ENCODE results near the gene SPDYE5. TPM values are rescaled to one million over a fixed set of nuclear protein-coding genes. Genes with fewer than 3 reads are reported as not detected.
"Not testable (repeated sequence)": the region's sequence is repeated elsewhere in the genome, so short reads cannot be mapped to it uniquely, and the experiment has no call there.

The SPDYE5 gene
- total RNA-seq (2021; ENCODE audit: unreplicated experiment) = not detected
- 0.17 and 0.38 TPM in 2 replicates for polyA plus RNA-seq (2012)
- Bru-seq, nascent RNA = not detected
- BruChase-seq, experiment 1, labeled RNA remaining after a 6-hour chase = percentile 7 among the genes with signal in this experiment
- BruChase-seq, experiment 2, labeled RNA remaining after a 2-hour chase = percentile 7 among the genes with signal in this experiment
- long read RNA-seq, partial matches to known transcripts = 0 of 2 reads
- long read RNA-seq, other reads (novel, unspliced or antisense) = 2 of 2 reads

GRCh38 chr7:75492020-75492419, at the start of gene SPDYE5:
Gene SPDYE5 (plus strand): TSS chr7:75492320. CDS start chr7:75494048, 1,728 bp downstream.
- H3K9me2 ChIP-seq (ENCODE audit: insufficient read depth); H3K79me2 ChIP-seq (ENCODE audit: insufficient read depth, low read length); intact Hi-C loops (cut with micrococcal nuclease); H3K27ac ChIP-seq (ENCODE audit: low read depth, low read length); H3K4me3 ChIP-seq (replicated peaks in 1 of 2; ENCODE audit: low read depth in 1 of 2, low read length in 2 of 2); RAD21 ChIA-PET (ENCODE audit: low non-redundant PET in 1 of 2, low total read pairs in 2 of 2, uncharacterized antibody in 2 of 2, unreplicated experiment in 2 of 2); CTCF ChIA-PET; DNase-seq (ENCODE audit: low read depth, low spot score); BruUV-seq (replicated peaks); H3K9me3 ChIP-seq (ENCODE audit: control insufficient read depth in 1 of 2, insufficient read depth in 1 of 2, low read depth in 1 of 2, low read length in 2 of 2); H3K27me3 ChIP-seq (ENCODE audit: insufficient read depth, low read length); H2AFZ ChIP-seq (ENCODE audit: low read depth, low read length, poor library complexity, severe bottlenecking); POLR2A ChIA-PET; H3K36me3 ChIP-seq (ENCODE audit: control insufficient read depth in 1 of 2, insufficient read depth in 2 of 2, low read length in 2 of 2); H3K4me2 ChIP-seq (ENCODE audit: low read length); H3K4me1 ChIP-seq (ENCODE audit: control insufficient read depth in 1 of 2, insufficient read depth in 2 of 2, low read length in 2 of 2); ATAC-seq; H3K9ac ChIP-seq (ENCODE audit: low read length); H4K20me1 ChIP-seq (ENCODE audit: insufficient read depth): not testable (repeated sequence)

GRCh38 chr7:75442465-75443111, 49.5 kb upstream of the SPDYE5 start:
- peak; percentile 2 for DNase-seq (ENCODE audit: low read depth, low spot score)

GRCh38 chr7:75449946-75450345, 42.2 kb upstream of the SPDYE5 start:
- ATAC-seq; RAD21 ChIA-PET (ENCODE audit: low non-redundant PET in 1 of 2, low total read pairs in 2 of 2, uncharacterized antibody in 2 of 2, unreplicated experiment in 2 of 2); H3K4me2 ChIP-seq (ENCODE audit: low read length); BruUV-seq (replicated peaks); H3K79me2 ChIP-seq (ENCODE audit: insufficient read depth, low read length); H2AFZ ChIP-seq (ENCODE audit: low read depth, low read length, poor library complexity, severe bottlenecking); H3K9me2 ChIP-seq (ENCODE audit: insufficient read depth); POLR2A ChIA-PET; H4K20me1 ChIP-seq (ENCODE audit: insufficient read depth); intact Hi-C loops (cut with micrococcal nuclease); H3K4me1 ChIP-seq (ENCODE audit: control insufficient read depth in 1 of 2, insufficient read depth in 2 of 2, low read length in 2 of 2); H3K27ac ChIP-seq (ENCODE audit: low read depth, low read length); H3K9ac ChIP-seq (ENCODE audit: low read length); H3K36me3 ChIP-seq (ENCODE audit: control insufficient read depth in 1 of 2, insufficient read depth in 2 of 2, low read length in 2 of 2); DNase-seq (ENCODE audit: low read depth, low spot score); H3K9me3 ChIP-seq (ENCODE audit: control insufficient read depth in 1 of 2, insufficient read depth in 1 of 2, low read depth in 1 of 2, low read length in 2 of 2); H3K27me3 ChIP-seq (ENCODE audit: insufficient read depth, low read length); CTCF ChIA-PET; H3K4me3 ChIP-seq (replicated peaks in 1 of 2; ENCODE audit: low read depth in 1 of 2, low read length in 2 of 2): not testable (repeated sequence)

More at GRCh38 chr7:75442465-75443111, 49.5 kb upstream of the SPDYE5 start:
- BruUV-seq (replicated peaks); H2AFZ ChIP-seq (ENCODE audit: low read depth, low read length, poor library complexity, severe bottlenecking); CTCF ChIA-PET; H3K9me2 ChIP-seq (ENCODE audit: insufficient read depth); H4K20me1 ChIP-seq (ENCODE audit: insufficient read depth); H3K4me1 ChIP-seq (ENCODE audit: control insufficient read depth in 1 of 2, insufficient read depth in 2 of 2, low read length in 2 of 2); H3K9me3 ChIP-seq (ENCODE audit: control insufficient read depth in 1 of 2, insufficient read depth in 1 of 2, low read depth in 1 of 2, low read length in 2 of 2); POLR2A ChIA-PET; H3K27me3 ChIP-seq (ENCODE audit: insufficient read depth, low read length); RAD21 ChIA-PET (ENCODE audit: low non-redundant PET in 1 of 2, low total read pairs in 2 of 2, uncharacterized antibody in 2 of 2, unreplicated experiment in 2 of 2); intact Hi-C loops (cut with micrococcal nuclease): not testable (repeated sequence)
- TF ChIP-seq ZFX (IDR thresholded peaks at IDR 0.05) (peak; percentile 50; the same call in 1 of the 2 replicates), POLR2AphosphoS5 (IDR thresholded peaks at IDR 0.05; ENCODE audit: low read depth, low read length) (0 out of 2 replicates have a peak, but pooled peaks have one; percentile 21)
- peak; percentile 85 for ATAC-seq
- Histone ChIP-seq H3K4me3 (replicated peaks in 1 of 2; ENCODE audit: low read depth in 1 of 2, low read length in 2 of 2) (peak overlapping the region; percentile 50 to 55), H3K4me2 (ENCODE audit: low read length) (peak overlapping the region; percentile 59), H3K79me2 (ENCODE audit: insufficient read depth, low read length) (peaks cover 30% of the 10 kb centered on the region), H3K27ac (ENCODE audit: low read depth, low read length) (peak overlapping the region; percentile 26; the same call in 1 of the 2 replicates), H3K9ac (ENCODE audit: low read length) (peak overlapping the region; percentile 52), H3K36me3 (ENCODE audit: control insufficient read depth in 1 of 2, insufficient read depth in 2 of 2, low read length in 2 of 2) (peaks cover 19% of the 10 kb centered on the region in 2 experiments)

Measured in HCT116 (cell line).